ENCODE results near the gene POC1B. TPM values are rescaled to one million over a fixed set of nuclear protein-coding genes. Genes with fewer than 3 reads are reported as not detected.

Gene POC1B
- total RNA-seq, 1 experiment from 2014 or later, result 25.0 TPM

DNA sequence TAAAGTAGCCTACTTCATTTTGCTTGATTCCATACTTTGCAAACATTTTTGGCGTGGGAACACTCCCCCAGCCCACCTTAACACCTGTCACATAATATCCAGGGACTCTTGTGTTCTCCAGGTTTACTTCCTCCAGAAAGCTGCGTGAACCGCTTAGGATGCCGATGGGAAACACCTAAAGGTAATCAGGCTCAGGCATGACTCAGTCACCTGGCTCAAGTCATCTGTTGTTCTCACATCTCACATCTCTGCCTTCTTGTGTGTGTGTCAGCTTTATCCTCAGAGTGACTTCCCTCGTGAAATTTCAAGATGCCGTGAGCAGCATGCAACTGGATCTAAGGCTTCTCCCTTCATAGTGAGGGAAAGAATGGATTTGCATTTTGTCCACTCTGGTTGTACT, 125.4 kb downstream of the POC1B start:
- ChIA-PET CTCF (no interaction called here), POLR2A (ENCODE audit: unreplicated experiment) (no interaction called here)
- no peaks in the 10 kb centered on the region for H3K9me3 ChIP-seq (ENCODE audit: low read length)
- DNase-seq, result no peak
- H3K9ac ChIP-seq (ENCODE audit: low read length), result no peak overlapping the region
- H3K27me3 ChIP-seq (ENCODE audit: low read length), result no peaks in the 10 kb centered on the region
- H3K4me1 ChIP-seq (ENCODE audit: insufficient read depth, low read length), result no peaks in the 10 kb centered on the region
- no TSS peak for BruUV-seq (replicated peaks)
- no peak overlapping the region for H3K4me3 ChIP-seq (ENCODE audit: low read length)
- H3K36me3 ChIP-seq (ENCODE audit: low read depth, low read length), result no peaks in the 10 kb centered on the region
- intact Hi-C loops (cut with micrococcal nuclease), result no loop called here
- TF ChIP-seq EZH2 (IDR thresholded peaks at IDR 0.05; ENCODE audit: low read length, unreplicated experiment), result no peak
- TF ChIP-seq, protein P1, sequence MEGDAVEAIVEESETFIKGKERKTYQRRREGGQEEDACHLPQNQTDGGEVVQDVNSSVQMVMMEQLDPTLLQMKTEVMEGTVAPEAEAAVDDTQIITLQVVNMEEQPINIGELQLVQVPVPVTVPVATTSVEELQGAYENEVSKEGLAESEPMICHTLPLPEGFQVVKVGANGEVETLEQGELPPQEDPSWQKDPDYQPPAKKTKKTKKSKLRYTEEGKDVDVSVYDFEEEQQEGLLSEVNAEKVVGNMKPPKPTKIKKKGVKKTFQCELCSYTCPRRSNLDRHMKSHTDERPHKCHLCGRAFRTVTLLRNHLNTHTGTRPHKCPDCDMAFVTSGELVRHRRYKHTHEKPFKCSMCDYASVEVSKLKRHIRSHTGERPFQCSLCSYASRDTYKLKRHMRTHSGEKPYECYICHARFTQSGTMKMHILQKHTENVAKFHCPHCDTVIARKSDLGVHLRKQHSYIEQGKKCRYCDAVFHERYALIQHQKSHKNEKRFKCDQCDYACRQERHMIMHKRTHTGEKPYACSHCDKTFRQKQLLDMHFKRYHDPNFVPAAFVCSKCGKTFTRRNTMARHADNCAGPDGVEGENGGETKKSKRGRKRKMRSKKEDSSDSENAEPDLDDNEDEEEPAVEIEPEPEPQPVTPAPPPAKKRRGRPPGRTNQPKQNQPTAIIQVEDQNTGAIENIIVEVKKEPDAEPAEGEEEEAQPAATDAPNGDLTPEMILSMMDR (conservative IDR thresholded peaks at IDR 0.05; ENCODE audit: low read depth, low read length), result no peak
- no peak for TF ChIP-seq EZH2phosphoT487 (IDR thresholded peaks at IDR 0.05; ENCODE audit: borderline replicate concordance, low read length)
- no peaks in the 10 kb centered on the region for H3F3A ChIP-seq (ENCODE audit: low read length, unreplicated experiment)
- H3K9me2 ChIP-seq (replicated peaks; ENCODE audit: low read length), result no peaks in the 10 kb centered on the region
- H2AFZ ChIP-seq (ENCODE audit: low read length), result no peak overlapping the region
- H4K20me1 ChIP-seq (ENCODE audit: low read length), result no peaks in the 10 kb centered on the region
- H3K79me2 ChIP-seq (ENCODE audit: low read length), result no peaks in the 10 kb centered on the region
- no peak overlapping the region for H3K27ac ChIP-seq (ENCODE audit: low read length)
- no peak overlapping the region for H3K4me2 ChIP-seq (ENCODE audit: low read length)
- ATAC-seq, result no peak

DNA sequence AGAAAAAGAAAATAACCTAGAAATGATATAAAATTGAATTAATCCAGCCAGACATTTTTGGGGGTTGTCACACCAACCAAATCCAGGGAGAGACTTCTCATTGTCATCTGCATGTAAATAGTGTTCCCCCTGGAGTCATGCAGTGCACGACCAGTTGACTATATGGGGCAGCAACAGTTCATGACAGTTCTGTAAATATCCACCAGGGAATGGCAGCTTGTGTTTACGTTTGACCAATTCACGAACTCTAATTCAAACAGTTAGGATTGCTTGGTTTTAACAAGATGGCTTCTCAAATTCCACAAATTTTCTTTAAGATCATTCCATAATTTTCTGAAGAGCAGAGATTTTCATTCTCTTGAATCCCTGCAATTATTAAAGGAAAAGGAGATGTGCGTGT, 130.1 kb downstream of the POC1B start:
- H3K36me3 ChIP-seq (ENCODE audit: low read depth, low read length), result no peaks in the 10 kb centered on the region
- no peaks in the 10 kb centered on the region for H3K9me3 ChIP-seq (ENCODE audit: low read length)
- ChIA-PET POLR2A (ENCODE audit: unreplicated experiment) (no interaction called here), CTCF (interaction anchor here (0.6 kb wide), 1 partner anchor 12 kb away, joined by 8 read pairs; no protein-coding TSS in a partner anchor)
- H3K4me2 ChIP-seq (ENCODE audit: low read length), result no peak overlapping the region
- peaks cover 13% of the 10 kb centered on the region for H3K4me1 ChIP-seq (ENCODE audit: insufficient read depth, low read length)
- H3K79me2 ChIP-seq (ENCODE audit: low read length), result no peaks in the 10 kb centered on the region
- intact Hi-C loops (cut with micrococcal nuclease), result no loop called here
- H3K27me3 ChIP-seq (ENCODE audit: low read length), result no peaks in the 10 kb centered on the region
- no peaks in the 10 kb centered on the region for H3F3A ChIP-seq (ENCODE audit: low read length, unreplicated experiment)
- H3K4me3 ChIP-seq (ENCODE audit: low read length), result no peak overlapping the region
- H3K9me2 ChIP-seq (replicated peaks; ENCODE audit: low read length), result no peaks in the 10 kb centered on the region
- H2AFZ ChIP-seq (ENCODE audit: low read length), result no peak overlapping the region
- TF ChIP-seq, protein P1 (conservative IDR thresholded peaks at IDR 0.05; ENCODE audit: low read depth, low read length), result no peak
- TF ChIP-seq EZH2phosphoT487 (IDR thresholded peaks at IDR 0.05; ENCODE audit: borderline replicate concordance, low read length) (no peak), EZH2 (IDR thresholded peaks at IDR 0.05; ENCODE audit: low read length, unreplicated experiment) (no peak)
- no peak for ATAC-seq
- H3K27ac ChIP-seq (ENCODE audit: low read length), result no peak overlapping the region
- no peak overlapping the region for H3K9ac ChIP-seq (ENCODE audit: low read length)
- H4K20me1 ChIP-seq (ENCODE audit: low read length), result no peaks in the 10 kb centered on the region
- BruUV-seq (replicated peaks), result no TSS peak
- DNase-seq, result no peak

DNA sequence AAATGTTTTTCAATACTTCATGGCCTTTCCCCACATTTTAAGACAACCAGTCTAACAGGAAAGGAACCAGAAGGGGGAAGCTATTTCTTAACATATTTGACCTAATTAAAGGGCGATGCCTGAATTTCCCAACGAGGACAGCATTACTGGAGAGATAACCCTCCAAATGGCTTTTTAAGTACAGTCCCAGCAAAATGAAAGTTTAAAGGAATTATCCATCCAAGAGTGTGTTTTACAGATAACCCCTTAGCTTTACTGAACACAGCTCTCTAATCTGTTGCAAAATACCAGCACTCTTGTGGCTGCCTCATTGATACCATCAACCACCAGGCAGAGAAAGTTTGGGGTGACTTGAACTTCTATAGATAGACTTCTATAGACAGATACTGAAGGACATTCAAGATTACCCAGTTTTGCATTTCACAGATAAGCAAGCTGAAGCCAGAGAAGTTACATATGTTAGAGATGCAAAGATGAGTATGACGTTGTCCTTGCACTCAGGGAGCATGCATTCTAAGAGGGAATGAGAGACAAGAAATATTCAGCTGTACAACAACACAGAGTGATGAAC, 132.2 kb downstream of the POC1B start:
- CTCF ChIA-PET, result no interaction called here
- no TSS peak for BruUV-seq (replicated peaks)

More for the DNA sequence above, 132.2 kb downstream of the POC1B start:
- H3F3A ChIP-seq (ENCODE audit: low read length, unreplicated experiment), result peaks cover 2% of the 10 kb centered on the region
- H3K9ac ChIP-seq (ENCODE audit: low read length), result no peak overlapping the region
- no peaks in the 10 kb centered on the region for H3K79me2 ChIP-seq (ENCODE audit: low read length)
- H3K9me2 ChIP-seq (replicated peaks; ENCODE audit: low read length), result no peaks in the 10 kb centered on the region
- peaks cover 24% of the 10 kb centered on the region for H3K4me1 ChIP-seq (ENCODE audit: insufficient read depth, low read length)
- TF ChIP-seq EZH2 (IDR thresholded peaks at IDR 0.05; ENCODE audit: low read length, unreplicated experiment), result no peak
- TF ChIP-seq, protein P1 (conservative IDR thresholded peaks at IDR 0.05; ENCODE audit: low read depth, low read length), result no peak
- TF ChIP-seq EZH2phosphoT487 (IDR thresholded peaks at IDR 0.05; ENCODE audit: borderline replicate concordance, low read length), result no peak
- no peaks in the 10 kb centered on the region for H3K9me3 ChIP-seq (ENCODE audit: low read length)
- H2AFZ ChIP-seq (ENCODE audit: low read length), result no peak overlapping the region
- H3K4me2 ChIP-seq (ENCODE audit: low read length), result no peak overlapping the region
- intact Hi-C loops (cut with micrococcal nuclease), result no loop called here
- H4K20me1 ChIP-seq (ENCODE audit: low read length), result no peaks in the 10 kb centered on the region
- POLR2A ChIA-PET (ENCODE audit: unreplicated experiment), result interaction anchor here (0.5 to 0.6 kb wide), 2 partner anchors 40 to 370 kb away, joined by 3 read pairs; no protein-coding TSS in a partner anchor
- no peak overlapping the region for H3K4me3 ChIP-seq (ENCODE audit: low read length)
- no peaks in the 10 kb centered on the region for H3K27me3 ChIP-seq (ENCODE audit: low read length)
- H3K27ac ChIP-seq (ENCODE audit: low read length), result no peak overlapping the region
- ATAC-seq, result no peak
- H3K36me3 ChIP-seq (ENCODE audit: low read depth, low read length), result no peaks in the 10 kb centered on the region
- no peak for DNase-seq

Measured in PC-3 (cell line).